Breast epithelium (tissue), 4 donors: ENCODE data around the gene COPG2. TPM values are rescaled to one million over a fixed set of nuclear protein-coding genes. Genes with fewer than 3 reads are reported as not detected.

Experiments
- DNase-seq, 2 donors: peaks; one replicate each; pipeline ENCODE4 v3.0.0-alpha.2; 2019; ENCODE audit warnings: low spot score in 2 of 2
- H3K27ac ChIP-seq, 2 donors: fragments of 200-600 bp; sonication (generic) in 1 of 2; one replicate each; pipeline ENCODE4 v1.5.1; 2016 to 2019; ENCODE audit warnings: mild to moderate bottlenecking in 1 of 2
- H3K27me3 ChIP-seq, 2 donors: fragments of 200-600 bp; sonication (generic) in 1 of 2; one replicate each; pipeline versions ENCODE4 v1.5.1 to v1.6.0; 2017 to 2019; ENCODE audit warnings: control low read depth in 1 of 2, mild to moderate bottlenecking in 1 of 2
- H3K36me3 ChIP-seq: fragments of 200-600 bp; one replicate; pipeline ENCODE4 v1.5.1; 2019
- H3K4me1 ChIP-seq, 2 donors: fragments of 200-600 bp; sonication (generic); one replicate each; pipeline ENCODE4 v1.5.1; 2016 to 2019; ENCODE audit warnings: control low read depth in 1 of 2
- H3K4me3 ChIP-seq, 3 donors: fragments of 200-600 bp; sonication (generic); 1 replicate in 2 of 3; 2 replicates in 1 of 3; pipeline ENCODE4 v1.5.1; 2016 to 2019; ENCODE audit warnings: mild to moderate bottlenecking in 3 of 3, moderate library complexity in 2 of 3
- H3K9me3 ChIP-seq, 2 donors: fragments of 200-600 bp; sonication (generic) in 1 of 2; one replicate each; pipeline ENCODE4 v1.5.1; 2016 to 2019; ENCODE audit warnings: control low read depth in 1 of 2
- CTCF ChIP-seq, 3 donors: fragments of 450-650 bp; IDR thresholded peaks; one replicate each; pipeline ENCODE4 v1.5.1; 2016 to 2017; ENCODE audit warnings: antibody characterized with exemption in 3 of 3, mild to moderate bottlenecking in 3 of 3, moderate library complexity in 3 of 3
- POLR2A ChIP-seq: fragments of 450-650 bp; IDR thresholded peaks from one replicate; pipeline ENCODE4 v1.6.1; 2016; ENCODE audit warnings: antibody characterized with exemption, mild to moderate bottlenecking, moderate library complexity
- POLR2AphosphoS5 ChIP-seq, 3 donors: sonication (generic); formaldehyde crosslinking; IDR thresholded peaks; one replicate each; pipeline ENCODE4 v1.6.1; 2017; ENCODE audit warnings: antibody characterized with exemption in 3 of 3
- intact Hi-C: fragments of 100-400 bp; cut with DNase I; formaldehyde crosslinking; loops from one replicate; pipeline ENCODE4 v1.15.1; 2023; ENCODE audit warnings: low total_unique reads
- total RNA-seq, 3 donors: library from RNA; depleted of rRNA; stranded (reverse); fragments of >200 nt; gene quantifications; one replicate each; pipeline ENCODE4 v1.1.0, GENCODE V29; 2016

Gene COPG2
- total RNA-seq, 3 donors from 2014 or later: 21.3 to 37.8 (median 27.2) TPM

- H3K9me3 ChIP-seq: no peaks in the 10 kb centered on the region
- peak; percentile 62 to 64 for DNase-seq
- peak overlapping the region; percentile 35 to 73 (median 60) for H3K4me3 ChIP-seq
- intact Hi-C loops: no loop called here
- no peak for TF ChIP-seq POLR2AphosphoS5 (IDR thresholded peaks at IDR 0.05)
- peak; percentile 50 to 77 (median 71) for TF ChIP-seq CTCF (IDR thresholded peaks at IDR 0.05)
- H3K4me1 ChIP-seq: no peaks in the 10 kb centered on the region
- H3K27ac ChIP-seq: peak overlapping the region; percentile 81 to 83
- H3K27me3 ChIP-seq: no peaks in the 10 kb centered on the region
- H3K36me3 ChIP-seq: no peaks in the 10 kb centered on the region
Observed at GRCh38 chr7:130486114-130486953, 182.2 kb downstream of the COPG2 start.

DNA sequence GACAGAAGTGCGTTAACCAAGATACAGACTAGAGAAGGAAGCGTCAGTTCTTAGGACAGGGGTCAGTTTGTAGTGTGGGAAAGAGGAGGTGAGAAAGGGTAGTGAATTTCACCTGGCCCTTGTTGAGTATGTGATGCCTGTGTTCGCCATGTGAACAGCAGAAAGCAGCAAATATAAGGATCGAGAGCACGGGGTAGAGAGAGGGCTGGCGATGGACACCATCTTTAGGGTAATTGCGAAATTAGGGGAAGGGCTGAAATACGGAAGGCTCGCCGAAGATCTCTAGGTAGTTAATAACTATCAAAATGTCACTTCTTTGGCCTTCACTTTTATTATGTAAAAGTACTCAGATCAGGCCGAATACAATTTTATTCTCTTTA, 182.8 kb downstream of the COPG2 start:
- DNase-seq: no peak
- H3K4me3 ChIP-seq: peak overlapping the region; percentile 35 to 73 (median 60)
- H3K4me1 ChIP-seq: no peaks in the 10 kb centered on the region
- H3K27me3 ChIP-seq: no peaks in the 10 kb centered on the region
- H3K36me3 ChIP-seq: no peaks in the 10 kb centered on the region
- H3K27ac ChIP-seq: peak overlapping the region; percentile 81 to 83
- TF ChIP-seq CTCF (IDR thresholded peaks at IDR 0.05): no peak
- no peak for TF ChIP-seq POLR2A
- no peak for TF ChIP-seq POLR2AphosphoS5 (IDR thresholded peaks at IDR 0.05)
- intact Hi-C loops: no loop called here
- no peaks in the 10 kb centered on the region for H3K9me3 ChIP-seq

DNA sequence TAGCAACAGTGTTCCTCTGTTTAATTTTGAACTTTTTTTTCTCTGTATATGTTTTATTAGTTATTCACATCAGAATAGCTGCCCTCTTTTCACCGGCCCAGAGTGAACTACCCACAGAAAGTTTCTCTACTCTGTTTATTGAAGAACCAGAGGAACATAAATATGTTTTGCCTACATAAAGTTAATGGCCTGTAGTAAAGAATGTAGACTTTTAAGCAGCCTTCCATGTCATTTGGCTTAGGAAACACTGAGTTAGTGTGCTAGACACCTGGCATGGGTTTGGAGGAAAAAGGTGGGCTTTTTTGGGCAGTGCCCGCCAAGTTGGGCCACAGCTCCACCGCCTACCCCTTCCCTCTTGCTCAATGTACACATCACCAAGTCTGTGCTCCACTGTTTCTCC, 185.5 kb downstream of the COPG2 start:
- no peaks in the 10 kb centered on the region for H3K4me1 ChIP-seq
- DNase-seq: no peak
- H3K9me3 ChIP-seq: no peaks in the 10 kb centered on the region
- intact Hi-C loops: no loop called here
- no peak overlapping the region for H3K27ac ChIP-seq
- H3K4me3 ChIP-seq: no peak overlapping the region
- no peaks in the 10 kb centered on the region for H3K27me3 ChIP-seq
- no peaks in the 10 kb centered on the region for H3K36me3 ChIP-seq
- TF ChIP-seq CTCF (IDR thresholded peaks at IDR 0.05) (no peak), POLR2A (no peak), POLR2AphosphoS5 (IDR thresholded peaks at IDR 0.05) (no peak)

DNA sequence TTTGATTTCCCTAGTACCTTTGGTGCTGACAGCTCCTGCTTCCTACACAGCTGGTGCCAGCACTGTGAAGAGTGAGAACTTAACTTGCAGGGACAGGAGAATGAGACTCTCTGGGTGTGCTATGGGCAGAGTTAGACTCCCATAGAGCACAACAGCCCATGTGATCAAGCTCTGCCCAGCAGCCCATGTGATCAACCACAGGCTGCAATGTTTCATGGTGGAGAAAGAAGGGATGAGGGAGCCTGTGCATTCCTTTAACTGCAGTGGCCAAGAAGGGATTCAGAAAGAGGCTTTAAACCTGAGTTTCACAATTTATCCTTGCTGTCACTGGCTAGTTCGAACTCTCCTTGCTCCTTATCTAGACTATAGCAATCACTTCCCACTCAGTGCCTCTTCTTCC, 186.7 kb downstream of the COPG2 start:
- Histone ChIP-seq H3K27ac (peak overlapping the region; percentile 31 to 45), H3K9me3 (no peaks in the 10 kb centered on the region), H3K27me3 (no peaks in the 10 kb centered on the region), H3K36me3 (no peaks in the 10 kb centered on the region), H3K4me3 (no peak overlapping the region), H3K4me1 (no peaks in the 10 kb centered on the region)
- TF ChIP-seq CTCF (IDR thresholded peaks at IDR 0.05): no peak
- no peak for TF ChIP-seq POLR2A
- TF ChIP-seq POLR2AphosphoS5 (IDR thresholded peaks at IDR 0.05): no peak
- DNase-seq: no peak
- intact Hi-C loops: no loop called here

DNA sequence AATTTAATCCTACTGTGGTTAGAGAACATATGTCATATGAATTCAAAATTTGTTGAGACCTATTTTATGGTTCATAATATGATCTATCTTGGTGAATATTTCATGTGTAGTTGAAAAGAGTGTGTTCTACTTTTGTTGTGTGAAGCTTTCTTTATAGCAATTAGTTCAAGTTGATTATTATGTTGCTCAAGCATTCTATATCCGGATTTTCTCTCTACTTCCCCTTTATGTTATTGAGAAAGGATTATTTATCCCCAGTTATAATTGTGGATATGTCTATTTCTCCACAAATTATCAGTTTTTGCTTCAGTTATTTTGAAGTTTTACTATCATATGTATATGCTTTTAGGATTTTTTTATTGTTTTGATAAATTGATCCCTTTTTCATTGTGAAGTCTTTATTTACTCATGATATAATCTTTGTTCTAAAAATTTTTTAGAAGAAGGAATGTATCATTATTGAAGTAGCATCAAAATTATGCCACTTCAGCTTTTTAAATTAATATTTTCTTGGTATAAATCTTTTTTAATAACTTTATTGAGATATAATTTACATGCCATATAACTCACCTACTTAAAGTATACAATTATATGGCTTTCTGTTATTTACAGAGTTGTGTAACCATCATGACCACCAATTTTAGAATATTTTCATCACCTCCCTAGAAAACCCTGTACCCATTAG, 188.7 kb downstream of the COPG2 start:
- Histone ChIP-seq H3K4me1 (no peaks in the 10 kb centered on the region), H3K36me3 (no peaks in the 10 kb centered on the region), H3K27me3 (no peaks in the 10 kb centered on the region), H3K4me3 (no peak overlapping the region), H3K27ac (no peak overlapping the region), H3K9me3 (no peaks in the 10 kb centered on the region)
- intact Hi-C loops: loop anchor here (2.0 kb wide), 1 partner anchor 39 kb away; the partner anchor contains the start of gene CEP41
- DNase-seq: no peak
- TF ChIP-seq POLR2A (no peak), CTCF (IDR thresholded peaks at IDR 0.05) (no peak), POLR2AphosphoS5 (IDR thresholded peaks at IDR 0.05) (no peak)
